Hepatocyte (in vitro differentiated cells): ENCODE results near the gene CYP3A4. TPM values are rescaled to one million over a fixed set of nuclear protein-coding genes. Genes with fewer than 3 reads are reported as not detected.
"Not testable (repeated sequence)": the region's sequence is repeated elsewhere in the genome, so short reads cannot be mapped to it uniquely, and the experiment has no call there.

Source experiments
- DNase-seq: peaks from one replicate; pipeline ENCODE4 v3.0.0-alpha.2; 2016; ENCODE audit warnings: low spot score
- H2AFZ ChIP-seq: fragments of 200-600 bp; sonication (generic); 2 replicates; pipeline ENCODE4 v1.6.0; 2016; ENCODE audit warnings: antibody characterized with exemption, mild to moderate bottlenecking
- H3K27ac ChIP-seq: fragments of 200-600 bp; sonication (generic); 2 replicates; pipeline ENCODE4 v1.5.1; 2016; ENCODE audit warnings: mild to moderate bottlenecking
- H3K27me3 ChIP-seq: fragments of 200-600 bp; sonication (generic); 2 replicates; pipeline ENCODE4 v1.6.1; 2016
- H3K36me3 ChIP-seq: fragments of 200-600 bp; sonication (generic); replicated peaks from 2 replicates; pipeline ENCODE4 v1.5.1; 2016; ENCODE audit warnings: low read depth; ENCODE audit not compliant: insufficient read depth
- H3K4me1 ChIP-seq: fragments of 200-600 bp; sonication (generic); 2 replicates; pipeline ENCODE4 v1.5.1; 2016; ENCODE audit warnings: mild to moderate bottlenecking, moderate library complexity; ENCODE audit not compliant: insufficient read depth
- H3K4me2 ChIP-seq: fragments of 200-600 bp; sonication (generic); 2 replicates; pipeline ENCODE4 v1.6.0; 2016
- H3K4me3 ChIP-seq: fragments of 200-600 bp; sonication (generic); 2 replicates; pipeline ENCODE4 v1.5.1; 2016; ENCODE audit warnings: mild to moderate bottlenecking
- H3K79me2 ChIP-seq: fragments of 200-600 bp; sonication (generic); 2 replicates; pipeline ENCODE4 v1.6.0; 2017; ENCODE audit warnings: mild to moderate bottlenecking
- H3K9me2 ChIP-seq: fragments of 200-600 bp; sonication (generic); replicated peaks from 2 replicates; pipeline ENCODE4 v1.6.0; 2017; ENCODE audit warnings: mild to moderate bottlenecking; ENCODE audit not compliant: insufficient read depth
- H3K9me3 ChIP-seq: fragments of 200-600 bp; sonication (generic); 2 replicates; pipeline ENCODE4 v1.5.1; 2016; ENCODE audit warnings: low read depth, mild to moderate bottlenecking
- H4K20me1 ChIP-seq: fragments of 200-600 bp; sonication (generic); 2 replicates; pipeline ENCODE4 v1.6.0; 2016; ENCODE audit warnings: mild to moderate bottlenecking; ENCODE audit not compliant: insufficient read depth, poor library complexity, severe bottlenecking
- EZH2 ChIP-seq: fragments of 200-600 bp; sonication (generic); IDR thresholded peaks from 2 replicates; pipeline ENCODE4 v1.6.1; 2016; ENCODE audit warnings: antibody characterized with exemption, mild to moderate bottlenecking, borderline replicate concordance
- EZH2phosphoT487 ChIP-seq: fragments of 200-600 bp; sonication (generic); IDR thresholded peaks from one replicate; pipeline ENCODE4 v1.6.1; 2018; ENCODE audit warnings: antibody characterized with exemption, mild to moderate bottlenecking, low read depth, moderate library complexity; ENCODE audit not compliant: unreplicated experiment, severe bottlenecking
- WGBS: methylation state at CpG from one replicate; pipeline ENCODE4 v1.1.6; 2016; ENCODE audit warnings: low lambda C conversion rate; ENCODE audit errors: missing lambda C conversion rate; 5-methylcytosine and 5-hydroxymethylcytosine counted together
- polyA plus RNA-seq: library from polyadenylated mRNA; unstranded; fragments of >200 nt; fragmentation: Nextera tagmentation; extraction: Ambion mirVana; gene quantifications from 2 replicates; pipeline ENCODE4 v1.2.1, GENCODE V29; 2016
- total RNA-seq: library from RNA; depleted of rRNA; stranded (reverse); fragments of >200 nt; gene quantifications from 2 replicates; pipeline ENCODE4 v1.2.3, GENCODE V29; 2014
- TF ChIP-seq, protein P1 (sequence below): fragments of 200-600 bp; sonication (generic); IDR thresholded peaks from 2 replicates; pipeline ENCODE4 v1.5.1; 2016; ENCODE audit warnings: antibody characterized with exemption, mild to moderate bottlenecking; ENCODE audit not compliant: poor library complexity

The CYP3A4 gene
- total and polyA plus RNA-seq, 2 experiments from 2014 or later, result 42.2 to 43.4 TPM

DNA sequence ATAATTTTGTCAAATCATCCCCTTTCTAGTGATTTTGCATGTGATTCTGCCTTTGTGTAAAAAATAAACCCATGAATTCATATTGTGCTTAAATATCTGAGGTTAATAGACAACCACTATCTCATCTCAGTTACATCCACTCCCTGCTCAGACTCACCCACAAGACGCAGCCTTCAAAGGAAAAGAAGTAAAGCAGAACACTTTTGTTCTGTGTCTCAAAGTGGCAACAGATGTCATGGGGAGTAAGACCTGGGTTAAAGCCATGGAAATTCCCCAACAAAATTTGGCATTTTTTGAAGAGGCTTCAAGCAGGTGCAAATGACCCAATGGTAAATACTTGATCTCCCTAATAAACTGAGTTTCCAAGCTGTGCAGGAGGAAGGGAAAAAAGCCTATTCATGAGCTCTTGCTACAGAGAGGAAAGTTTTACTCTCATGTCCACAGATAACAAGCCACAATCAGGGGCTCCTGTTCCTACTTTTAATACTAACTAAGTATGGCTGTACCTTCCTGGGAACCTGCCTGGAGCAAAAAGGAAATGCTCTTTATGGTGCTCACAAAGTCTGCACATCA lies 53.7 kb downstream of the CYP3A4 start:
- 23% methylated on average over 1 of the region's 1 CpG for WGBS
- H3K4me2 ChIP-seq, result peak overlapping the region; percentile 4
- H3K27ac ChIP-seq, result peak overlapping the region; percentile 93
- no peaks in the 10 kb centered on the region for H3K79me2 ChIP-seq
- H4K20me1 ChIP-seq, result no peaks in the 10 kb centered on the region
- H3K4me1 ChIP-seq, result peaks cover 29% of the 10 kb centered on the region
- H3K36me3 ChIP-seq, result no peaks in the 10 kb centered on the region
- H3K27me3 ChIP-seq, result no peaks in the 10 kb centered on the region
- no peak overlapping the region for H2AFZ ChIP-seq
- no peaks in the 10 kb centered on the region for H3K9me2 ChIP-seq
- no peak for DNase-seq
- no peak overlapping the region for H3K4me3 ChIP-seq
- TF ChIP-seq, protein P1, sequence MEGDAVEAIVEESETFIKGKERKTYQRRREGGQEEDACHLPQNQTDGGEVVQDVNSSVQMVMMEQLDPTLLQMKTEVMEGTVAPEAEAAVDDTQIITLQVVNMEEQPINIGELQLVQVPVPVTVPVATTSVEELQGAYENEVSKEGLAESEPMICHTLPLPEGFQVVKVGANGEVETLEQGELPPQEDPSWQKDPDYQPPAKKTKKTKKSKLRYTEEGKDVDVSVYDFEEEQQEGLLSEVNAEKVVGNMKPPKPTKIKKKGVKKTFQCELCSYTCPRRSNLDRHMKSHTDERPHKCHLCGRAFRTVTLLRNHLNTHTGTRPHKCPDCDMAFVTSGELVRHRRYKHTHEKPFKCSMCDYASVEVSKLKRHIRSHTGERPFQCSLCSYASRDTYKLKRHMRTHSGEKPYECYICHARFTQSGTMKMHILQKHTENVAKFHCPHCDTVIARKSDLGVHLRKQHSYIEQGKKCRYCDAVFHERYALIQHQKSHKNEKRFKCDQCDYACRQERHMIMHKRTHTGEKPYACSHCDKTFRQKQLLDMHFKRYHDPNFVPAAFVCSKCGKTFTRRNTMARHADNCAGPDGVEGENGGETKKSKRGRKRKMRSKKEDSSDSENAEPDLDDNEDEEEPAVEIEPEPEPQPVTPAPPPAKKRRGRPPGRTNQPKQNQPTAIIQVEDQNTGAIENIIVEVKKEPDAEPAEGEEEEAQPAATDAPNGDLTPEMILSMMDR, result no peak
- TF ChIP-seq EZH2, result no peak
- no peak for TF ChIP-seq EZH2phosphoT487
- H3K9me3 ChIP-seq, result no peaks in the 10 kb centered on the region

DNA sequence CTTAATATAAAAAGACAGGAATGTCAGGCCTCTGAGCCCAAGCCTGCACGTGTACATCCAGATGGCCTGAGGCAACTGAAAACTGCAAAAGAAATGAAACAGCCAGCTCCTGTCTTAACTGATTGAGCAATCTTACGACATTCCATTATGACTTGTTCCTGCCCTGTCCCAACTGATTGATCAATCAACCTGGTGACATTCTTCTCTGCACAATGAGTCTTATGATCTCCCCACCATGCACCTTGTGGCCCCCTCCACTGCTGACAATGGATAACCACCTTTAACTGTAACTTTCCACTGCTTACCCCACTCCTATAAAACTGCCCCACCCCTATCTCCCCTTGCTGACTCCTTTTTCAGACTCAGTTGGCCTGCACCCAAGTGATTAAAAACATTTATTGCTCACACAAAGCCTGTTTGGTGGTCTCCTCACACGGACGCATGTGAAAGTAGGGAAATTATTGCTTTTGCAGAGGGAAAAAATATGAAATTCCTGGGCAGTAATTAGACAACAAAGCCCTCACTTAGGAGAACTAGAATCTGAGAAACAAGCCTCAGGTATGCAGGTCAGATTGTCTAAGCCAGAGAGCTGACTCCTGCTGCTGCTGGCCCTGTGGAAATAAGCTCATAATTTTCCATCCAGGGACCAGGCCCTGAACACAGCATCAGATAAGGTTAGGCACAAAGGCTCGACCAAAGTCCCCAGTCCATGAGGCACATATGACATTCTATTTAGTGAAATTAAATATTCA lies 54.3 kb downstream of the CYP3A4 start:
- TF ChIP-seq EZH2 (no peak), EZH2phosphoT487 (no peak)
- TF ChIP-seq, protein P1, result no peak
- peaks cover 29% of the 10 kb centered on the region for H3K4me1 ChIP-seq
- 28% methylated on average over 5 of the region's 5 CpGs for whole genome bisulfite sequencing
- H3K4me3 ChIP-seq, result no peak overlapping the region
- no peak overlapping the region for H2AFZ ChIP-seq
- peak overlapping the region; percentile 42 for H3K4me2 ChIP-seq
- H3K27ac ChIP-seq, result peak overlapping the region; percentile 93
- no peaks in the 10 kb centered on the region for H3K36me3 ChIP-seq
- H3K9me3 ChIP-seq, result no peaks in the 10 kb centered on the region
- no peaks in the 10 kb centered on the region for H3K9me2 ChIP-seq
- no peaks in the 10 kb centered on the region for H3K27me3 ChIP-seq
- H3K79me2 ChIP-seq, result no peaks in the 10 kb centered on the region
- H4K20me1 ChIP-seq, result no peaks in the 10 kb centered on the region
- DNase-seq, result peak; percentile 46

DNA sequence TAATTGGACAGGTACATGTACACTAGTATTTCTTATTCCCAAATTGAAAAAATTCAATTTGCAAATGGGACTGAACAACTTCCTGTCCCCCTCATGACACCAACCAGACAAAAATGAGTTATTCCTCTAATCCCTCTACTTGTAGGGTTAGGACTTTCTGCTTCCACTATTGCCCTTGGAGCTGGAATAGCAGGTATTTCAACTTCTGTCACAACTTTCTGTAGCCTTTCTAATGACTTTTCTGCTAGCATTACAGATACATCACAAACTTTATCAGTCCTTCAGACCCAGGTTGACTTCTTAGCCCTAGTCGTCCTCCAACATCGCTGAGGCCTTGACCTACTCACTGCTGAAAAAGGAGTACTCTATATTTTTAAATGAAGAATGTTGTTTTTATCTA lies 55.4 kb downstream of the CYP3A4 start:
- Histone ChIP-seq H3K27me3 (no peaks in the 10 kb centered on the region), H3K9me3 (no peaks in the 10 kb centered on the region), H3K4me2 (peak overlapping the region; percentile 22), H3K4me1 (peaks cover 29% of the 10 kb centered on the region), H3K9me2 (no peaks in the 10 kb centered on the region), H3K79me2 (no peaks in the 10 kb centered on the region), H3K27ac (peak overlapping the region; percentile 93), H3K36me3 (no peaks in the 10 kb centered on the region), H4K20me1 (no peaks in the 10 kb centered on the region), H2AFZ (no peak overlapping the region), H3K4me3 (no peak overlapping the region)
- TF ChIP-seq, protein P1, result no peak
- TF ChIP-seq EZH2, result no peak
- no peak for DNase-seq
- 68% methylated on average over 2 of the region's 2 CpGs for WGBS

DNA sequence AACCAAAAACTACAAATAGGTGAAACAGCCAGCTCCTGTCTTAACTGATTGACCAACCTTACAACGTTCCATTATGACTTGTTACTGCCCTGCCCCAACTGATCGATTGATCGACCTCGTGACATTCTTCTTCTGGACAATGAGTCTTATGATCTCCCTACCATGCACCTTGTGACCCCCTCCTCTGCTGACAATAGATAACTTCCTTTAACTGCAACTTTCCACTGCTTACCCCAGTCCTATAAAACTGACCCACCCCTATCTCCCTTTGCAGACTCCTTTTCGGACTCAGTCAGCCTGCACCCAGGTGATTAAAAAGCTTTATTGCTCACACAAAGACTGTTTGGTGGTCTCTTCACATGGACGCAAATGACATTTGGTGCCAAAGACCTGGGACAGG lies 60.8 kb downstream of the CYP3A4 start:
- DNase-seq, result not testable (repeated sequence)
- WGBS, result 80% methylated on average over 6 of the region's 6 CpGs

More for the DNA sequence above, 60.8 kb downstream of the CYP3A4 start:
- H3K4me1 ChIP-seq, H3K79me2 ChIP-seq, H4K20me1 ChIP-seq, H3K36me3 ChIP-seq, H3K9me3 ChIP-seq, H2AFZ ChIP-seq, H3K9me2 ChIP-seq, H3K4me3 ChIP-seq, H3K4me2 ChIP-seq, H3K27me3 ChIP-seq, H3K27ac ChIP-seq: not testable (repeated sequence)
